ENCODE results near the gene CCSAP.

- no peak for TF ChIP-seq CTCF (IDR thresholded peaks at IDR 0.05; ENCODE audit: insufficient read depth, low read depth, low read length)
- TF ChIP-seq EZH2 (IDR thresholded peaks at IDR 0.05; ENCODE audit: insufficient read depth, low read length), result no peak
Observed at GRCh38 chr1:229328598-229329362, 14.1 kb downstream of the CCSAP start.

All from astrocyte (in vitro differentiated cells and primary cell).